Mesenchymal stem cell (in vitro differentiated cells and primary cell): ENCODE measurements around the gene RPS10.

Source experiments
- DNase-seq: peaks from one replicate; pipeline ENCODE4 v3.0.0-alpha.2; 2013
- H2AFZ ChIP-seq: one replicate; pipeline ENCODE4 v1.6.1; 2013; ENCODE audit warnings: low read depth, mild to moderate bottlenecking, control low read depth, inconsistent platforms, low read length, moderate library complexity
- H2AK5ac ChIP-seq: 2 replicates; pipeline ENCODE4 v1.6.1; 2013; ENCODE audit warnings: low read length, moderate library complexity, mild to moderate bottlenecking, inconsistent platforms; ENCODE audit not compliant: severe bottlenecking
- H2BK120ac ChIP-seq: one replicate; pipeline ENCODE4 v1.6.1; 2013; ENCODE audit warnings: low read depth, mild to moderate bottlenecking, inconsistent platforms, low read length, moderate library complexity
- H2BK12ac ChIP-seq, 2 experiments: one replicate each; pipeline ENCODE4 v1.6.1; 2013; ENCODE audit warnings: inconsistent platforms in 2 of 2, low read length in 2 of 2, mild to moderate bottlenecking in 2 of 2, moderate library complexity in 2 of 2, control low read depth in 1 of 2
- H2BK15ac ChIP-seq: one replicate; pipeline ENCODE4 v1.6.1; 2013; ENCODE audit warnings: mild to moderate bottlenecking, low read depth, inconsistent platforms; ENCODE audit not compliant: poor library complexity, severe bottlenecking
- H2BK5ac ChIP-seq: 2 replicates; pipeline ENCODE4 v1.6.1; 2013; ENCODE audit warnings: low read depth, mild to moderate bottlenecking, low read length, control low read depth, inconsistent platforms; ENCODE audit not compliant: poor library complexity, severe bottlenecking
- H3K14ac ChIP-seq, 2 experiments: one replicate each; pipeline ENCODE4 v1.6.1; 2013; ENCODE audit warnings: inconsistent platforms in 2 of 2, low read length in 2 of 2, control low read depth in 1 of 2, mild to moderate bottlenecking in 1 of 2, moderate library complexity in 1 of 2
- H3K18ac ChIP-seq, 2 experiments: one replicate each; pipeline ENCODE4 v1.6.1; 2013; ENCODE audit warnings: inconsistent platforms in 2 of 2, low read length in 2 of 2, control low read depth in 1 of 2, low read depth in 1 of 2, mild to moderate bottlenecking in 1 of 2
- H3K23ac ChIP-seq, 2 experiments: one replicate each; pipeline ENCODE4 v1.6.1; 2013; ENCODE audit warnings: inconsistent platforms in 2 of 2, low read length in 2 of 2, mild to moderate bottlenecking in 2 of 2, moderate library complexity in 2 of 2, control low read depth in 1 of 2
- H3K27ac ChIP-seq: 2 replicates; pipeline ENCODE4 v1.5.1; 2013; ENCODE audit warnings: mild to moderate bottlenecking, moderate library complexity, low read length, control low read depth, inconsistent platforms; ENCODE audit not compliant: poor library complexity, severe bottlenecking
- H3K27me3 ChIP-seq, 2 experiments: 2 replicates each; pipeline versions ENCODE4 v1.6.1 to v1.7.0; 2013; ENCODE audit warnings: low read length in 2 of 2, mild to moderate bottlenecking in 2 of 2, moderate library complexity in 2 of 2, control low read depth in 1 of 2, inconsistent platforms in 1 of 2; ENCODE audit not compliant: control insufficient read depth in 1 of 2, insufficient read depth in 1 of 2
- H3K36me3 ChIP-seq, 2 experiments: 2 replicates each; pipeline versions ENCODE4 v1.6.1 to v1.7.0; 2013; ENCODE audit warnings: low read length in 2 of 2, control low read depth in 1 of 2, inconsistent platforms in 1 of 2, low read depth in 1 of 2, mild to moderate bottlenecking in 1 of 2; ENCODE audit not compliant: insufficient read depth in 2 of 2, control insufficient read depth in 1 of 2
- H3K4ac ChIP-seq, 2 experiments: one replicate each; pipeline ENCODE4 v1.6.1; 2013; ENCODE audit warnings: inconsistent platforms in 2 of 2, low read length in 2 of 2, mild to moderate bottlenecking in 2 of 2, moderate library complexity in 2 of 2, control low read depth in 1 of 2, low read depth in 1 of 2
- H3K4me1 ChIP-seq: 2 replicates; pipeline ENCODE4 v1.6.1; 2013; ENCODE audit warnings: low read depth, low read length, control low read depth; ENCODE audit not compliant: control insufficient read depth, insufficient read depth
- H3K4me2 ChIP-seq: 2 replicates; pipeline ENCODE4 v1.6.1; 2013; ENCODE audit warnings: low read length, mild to moderate bottlenecking, inconsistent platforms; ENCODE audit not compliant: poor library complexity, severe bottlenecking
- H3K4me3 ChIP-seq, 2 experiments: 2 replicates each; pipeline versions ENCODE4 v1.5.1 to v1.7.0; 2013; ENCODE audit warnings: low read length in 2 of 2, mild to moderate bottlenecking in 2 of 2, control low read depth in 1 of 2, low read depth in 1 of 2; ENCODE audit not compliant: insufficient read depth in 1 of 2
- H3K79me1 ChIP-seq: replicated peaks from 2 replicates; pipeline ENCODE4 v1.6.1; 2013; ENCODE audit warnings: mild to moderate bottlenecking, control low read depth, low read length, inconsistent platforms; ENCODE audit not compliant: poor library complexity, severe bottlenecking
- H3K9ac ChIP-seq: 2 replicates; pipeline ENCODE4 v1.7.0; 2013; ENCODE audit warnings: mild to moderate bottlenecking, low read length, moderate library complexity
- H3K9me3 ChIP-seq: 2 replicates; pipeline ENCODE4 v1.7.0; 2013; ENCODE audit warnings: mild to moderate bottlenecking, low read length; ENCODE audit not compliant: control insufficient read depth
- H4K8ac ChIP-seq: one replicate; pipeline ENCODE4 v1.6.1; 2013; ENCODE audit warnings: inconsistent platforms, mild to moderate bottlenecking, low read length, moderate library complexity
- H4K91ac ChIP-seq: one replicate; pipeline ENCODE4 v1.6.1; 2013; ENCODE audit warnings: mild to moderate bottlenecking, low read length, inconsistent platforms
- WGBS: methylation state at CpG from one replicate; pipeline ENCODE4 v1.1.7; 2013; ENCODE audit warnings: mixed read lengths; 5-methylcytosine and 5-hydroxymethylcytosine counted together

Gene RPS10

GRCh38 chr6:34391473-34391785, 34.4 kb downstream of the RPS10 start:
- no peak overlapping the region for H4K8ac ChIP-seq
- H2BK15ac ChIP-seq, result no peak overlapping the region
- peaks cover 3% of the 10 kb centered on the region for H3K4me1 ChIP-seq
- H3K9ac ChIP-seq, result peak overlapping the region; percentile 90
- no peaks in the 10 kb centered on the region for H3K27me3 ChIP-seq
- WGBS, result 0% methylated on average over 5 of the region's 5 CpGs
- no peaks in the 10 kb centered on the region for H3K79me1 ChIP-seq
- H3K14ac ChIP-seq, result peak overlapping the region in 1 of 2 experiments; percentile 97
- H3K4ac ChIP-seq, result peak overlapping the region in 1 of 2 experiments; percentile 98
- peak overlapping the region; percentile 47 for H3K27ac ChIP-seq
- no peak overlapping the region for H2AFZ ChIP-seq
- H3K4me3 ChIP-seq, result peak overlapping the region; percentile 91 to 94
- H4K91ac ChIP-seq, result no peak overlapping the region
- peak overlapping the region in 1 of 2 experiments; percentile 77 for H2BK12ac ChIP-seq
- no peak for DNase-seq
- H3K23ac ChIP-seq, result no peak overlapping the region
- H2BK5ac ChIP-seq, result no peak overlapping the region
- H2AK5ac ChIP-seq, result no peak overlapping the region
- H3K4me2 ChIP-seq, result peak overlapping the region; percentile 56
- H3K9me3 ChIP-seq, result peaks cover 1% of the 10 kb centered on the region
- no peaks in the 10 kb centered on the region for H3K36me3 ChIP-seq
- peak overlapping the region; percentile 96 for H2BK120ac ChIP-seq
- H3K18ac ChIP-seq, result peak overlapping the region in 1 of 2 experiments; percentile 97

- peak; percentile 77 for DNase-seq
- no peak overlapping the region for H4K8ac ChIP-seq
- H3K14ac ChIP-seq, result no peak overlapping the region
- H2BK120ac ChIP-seq, result no peak overlapping the region
- no peak overlapping the region for H2AFZ ChIP-seq
- no peak overlapping the region for H3K4ac ChIP-seq
- no peak overlapping the region for H2BK5ac ChIP-seq
- no peak overlapping the region for H3K23ac ChIP-seq
- peaks cover under 1% of the 10 kb centered on the region for H3K79me1 ChIP-seq
- peak overlapping the region in 1 of 2 experiments; percentile 91 for H3K4me3 ChIP-seq
- H3K9me3 ChIP-seq, result no peaks in the 10 kb centered on the region
- peak overlapping the region; percentile 47 for H3K27ac ChIP-seq
- no peaks in the 10 kb centered on the region for H3K36me3 ChIP-seq
- H2BK12ac ChIP-seq, result no peak overlapping the region
- peak overlapping the region; percentile 90 for H3K9ac ChIP-seq
- 18% methylated on average over 11 of the region's 14 CpGs for WGBS
- H2AK5ac ChIP-seq, result no peak overlapping the region
- peaks cover 3% of the 10 kb centered on the region for H3K4me1 ChIP-seq
- H4K91ac ChIP-seq, result no peak overlapping the region
- H2BK15ac ChIP-seq, result no peak overlapping the region
- no peak overlapping the region for H3K18ac ChIP-seq
- peak overlapping the region; percentile 56 for H3K4me2 ChIP-seq
- H3K27me3 ChIP-seq, result no peaks in the 10 kb centered on the region
Measured at GRCh38 chr6:34390531-34391472, 35.1 kb downstream of the RPS10 start.

- no peaks in the 10 kb centered on the region for H3K27me3 ChIP-seq
- no peak overlapping the region for H3K4me2 ChIP-seq
- H3K79me1 ChIP-seq, result peaks cover 2% of the 10 kb centered on the region
- no peaks in the 10 kb centered on the region for H3K36me3 ChIP-seq
- H3K9ac ChIP-seq, result no peak overlapping the region
- H2BK12ac ChIP-seq, result no peak overlapping the region
- H3K9me3 ChIP-seq, result no peaks in the 10 kb centered on the region
- no peak overlapping the region for H3K4me3 ChIP-seq
- no peak overlapping the region for H2BK15ac ChIP-seq
- no peak overlapping the region for H4K8ac ChIP-seq
- WGBS, result 100% methylated on average over 3 of the region's 3 CpGs
- H3K18ac ChIP-seq, result no peak overlapping the region
- H3K27ac ChIP-seq, result no peak overlapping the region
- H2BK5ac ChIP-seq, result no peak overlapping the region
- no peak overlapping the region for H3K23ac ChIP-seq
- no peak overlapping the region for H2AFZ ChIP-seq
- DNase-seq, result no peak
- H2BK120ac ChIP-seq, result no peak overlapping the region
- no peak overlapping the region for H3K14ac ChIP-seq
- no peak overlapping the region for H3K4ac ChIP-seq
- H3K4me1 ChIP-seq, result peaks cover 7% of the 10 kb centered on the region
- H4K91ac ChIP-seq, result no peak overlapping the region
- H2AK5ac ChIP-seq, result no peak overlapping the region
Measured at GRCh38 chr6:34389034-34389433, 36.8 kb downstream of the RPS10 start.

GRCh38 chr6:34388421-34388820, 37.4 kb downstream of the RPS10 start:
- no peak overlapping the region for H3K4me3 ChIP-seq
- no peak overlapping the region for H3K14ac ChIP-seq
- no peak overlapping the region for H3K9ac ChIP-seq
- no peak overlapping the region for H3K23ac ChIP-seq
- H4K8ac ChIP-seq, result no peak overlapping the region
- no peak overlapping the region for H3K27ac ChIP-seq
- H2BK15ac ChIP-seq, result no peak overlapping the region
- no peak overlapping the region for H3K18ac ChIP-seq
- DNase-seq, result no peak
- H3K79me1 ChIP-seq, result peaks cover 3% of the 10 kb centered on the region
- H2AK5ac ChIP-seq, result no peak overlapping the region
- H3K4ac ChIP-seq, result no peak overlapping the region
- no peak overlapping the region for H2BK12ac ChIP-seq
- no peak overlapping the region for H2BK120ac ChIP-seq
- H2BK5ac ChIP-seq, result no peak overlapping the region
- no peak overlapping the region for H4K91ac ChIP-seq
- no peak overlapping the region for H3K4me2 ChIP-seq
- 88% methylated on average over 3 of the region's 3 CpGs for WGBS
- H3K9me3 ChIP-seq, result no peaks in the 10 kb centered on the region
- H3K36me3 ChIP-seq, result no peaks in the 10 kb centered on the region
- H2AFZ ChIP-seq, result no peak overlapping the region
- peaks cover 9% of the 10 kb centered on the region for H3K4me1 ChIP-seq
- H3K27me3 ChIP-seq, result no peaks in the 10 kb centered on the region
